GM10248 (cell line): ENCODE data around the gene ZNF641.

Experiments used
- CTCF ChIA-PET: fragments of 300-600 bp; sonication (Branson Sonifier 250); formaldehyde crosslinking; extraction: SDS; loops from one replicate; lab custom pipeline; 2021; ENCODE audit warnings: antibody characterized with exemption; lab: Yijun Ruan, JAX
- POLR2A ChIA-PET: fragments of 350-650 bp; sonication (Branson Sonifier 250); formaldehyde crosslinking; extraction: SDS; loops from one replicate; lab custom pipeline; 2020; ENCODE audit warnings: antibody characterized with exemption; lab: Yijun Ruan, JAX
- DNase-seq: peaks from one replicate; pipeline ENCODE4 v3.0.0; 2012; ENCODE audit errors: extremely low spot score
- TF ChIP-seq, protein P1 (sequence below): IDR thresholded peaks from 2 replicates; pipeline ENCODE4 v1.5.1; 2012; ENCODE audit warnings: mild to moderate bottlenecking, low read depth; ENCODE audit errors: extremely low read depth, missing control alignments, control extremely low read depth

Gene ZNF641

DNA sequence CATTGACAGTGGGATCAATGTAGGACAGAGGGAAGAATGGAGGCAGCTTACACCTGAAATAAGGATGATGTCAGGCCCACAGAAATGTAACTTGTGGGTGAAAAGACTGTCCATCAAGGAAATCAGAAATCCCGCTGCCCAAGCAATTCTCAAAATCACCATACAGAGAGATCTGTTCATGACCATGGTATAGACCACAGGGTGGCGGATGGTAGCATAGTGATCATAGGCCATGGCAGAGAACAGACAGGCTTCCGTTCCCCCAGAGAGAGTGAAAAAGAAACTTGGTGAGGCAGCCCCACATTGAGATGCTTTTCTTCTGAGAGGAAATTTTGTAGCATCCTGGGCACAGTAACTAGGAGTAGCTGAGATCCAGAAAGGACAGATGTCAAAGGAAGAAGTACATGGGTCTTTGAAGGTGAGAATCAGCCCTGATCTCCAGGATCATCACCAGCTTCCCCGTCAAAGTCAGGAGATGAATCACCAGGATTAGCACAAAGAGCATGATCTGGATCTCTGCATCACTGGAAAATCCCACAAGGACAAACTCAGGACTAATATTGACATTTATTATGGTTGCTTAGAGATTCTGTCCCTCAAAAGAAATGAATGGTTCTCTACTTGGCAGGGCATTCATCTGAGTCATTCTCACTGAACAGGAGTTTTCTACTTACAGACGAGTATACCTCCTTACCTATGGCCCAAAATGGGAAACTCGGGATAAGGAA lies 5.5 kb upstream of the ZNF641 start:
- ChIA-PET CTCF (interaction anchor here (0.9 kb wide), 1 partner anchor 10 kb away, joined by 3 read pairs; no protein-coding TSS in a partner anchor), POLR2A (no interaction called here)
- TF ChIP-seq, protein P1, sequence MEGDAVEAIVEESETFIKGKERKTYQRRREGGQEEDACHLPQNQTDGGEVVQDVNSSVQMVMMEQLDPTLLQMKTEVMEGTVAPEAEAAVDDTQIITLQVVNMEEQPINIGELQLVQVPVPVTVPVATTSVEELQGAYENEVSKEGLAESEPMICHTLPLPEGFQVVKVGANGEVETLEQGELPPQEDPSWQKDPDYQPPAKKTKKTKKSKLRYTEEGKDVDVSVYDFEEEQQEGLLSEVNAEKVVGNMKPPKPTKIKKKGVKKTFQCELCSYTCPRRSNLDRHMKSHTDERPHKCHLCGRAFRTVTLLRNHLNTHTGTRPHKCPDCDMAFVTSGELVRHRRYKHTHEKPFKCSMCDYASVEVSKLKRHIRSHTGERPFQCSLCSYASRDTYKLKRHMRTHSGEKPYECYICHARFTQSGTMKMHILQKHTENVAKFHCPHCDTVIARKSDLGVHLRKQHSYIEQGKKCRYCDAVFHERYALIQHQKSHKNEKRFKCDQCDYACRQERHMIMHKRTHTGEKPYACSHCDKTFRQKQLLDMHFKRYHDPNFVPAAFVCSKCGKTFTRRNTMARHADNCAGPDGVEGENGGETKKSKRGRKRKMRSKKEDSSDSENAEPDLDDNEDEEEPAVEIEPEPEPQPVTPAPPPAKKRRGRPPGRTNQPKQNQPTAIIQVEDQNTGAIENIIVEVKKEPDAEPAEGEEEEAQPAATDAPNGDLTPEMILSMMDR = no peak
- no peak for DNase-seq

DNA sequence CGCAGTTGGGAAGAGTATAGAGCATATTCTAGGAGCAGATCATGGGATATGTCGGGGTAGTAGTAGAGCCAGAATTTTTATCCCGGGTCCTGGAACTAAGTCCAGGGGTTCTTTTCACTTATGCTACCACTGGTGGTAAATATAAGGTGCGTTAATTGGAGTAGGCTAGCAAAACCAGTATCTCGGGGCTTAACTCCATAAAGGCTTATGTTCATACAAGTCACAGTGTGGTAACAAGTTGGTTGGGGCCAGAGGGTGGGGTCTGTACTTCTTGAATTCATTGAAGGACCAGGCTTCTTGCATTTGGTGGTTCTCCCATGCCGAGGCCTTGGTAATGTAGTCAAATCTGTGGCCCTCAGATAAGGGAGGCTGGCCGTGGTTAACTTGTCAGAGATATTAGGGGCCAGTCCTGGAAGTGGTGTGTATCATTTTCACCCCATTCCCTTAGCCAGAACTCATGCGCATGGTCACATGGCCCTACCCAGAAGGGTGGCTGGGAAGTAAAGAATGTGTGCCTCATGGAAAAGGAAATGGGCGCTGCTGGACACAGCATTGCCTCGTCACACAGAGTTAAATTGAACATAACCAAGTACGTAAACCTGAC lies 1.5 kb upstream of the ZNF641 start:
- CTCF ChIA-PET = no interaction called here
- DNase-seq = no peak
- TF ChIP-seq, protein P1 = no peak
- POLR2A ChIA-PET = no interaction called here

DNA sequence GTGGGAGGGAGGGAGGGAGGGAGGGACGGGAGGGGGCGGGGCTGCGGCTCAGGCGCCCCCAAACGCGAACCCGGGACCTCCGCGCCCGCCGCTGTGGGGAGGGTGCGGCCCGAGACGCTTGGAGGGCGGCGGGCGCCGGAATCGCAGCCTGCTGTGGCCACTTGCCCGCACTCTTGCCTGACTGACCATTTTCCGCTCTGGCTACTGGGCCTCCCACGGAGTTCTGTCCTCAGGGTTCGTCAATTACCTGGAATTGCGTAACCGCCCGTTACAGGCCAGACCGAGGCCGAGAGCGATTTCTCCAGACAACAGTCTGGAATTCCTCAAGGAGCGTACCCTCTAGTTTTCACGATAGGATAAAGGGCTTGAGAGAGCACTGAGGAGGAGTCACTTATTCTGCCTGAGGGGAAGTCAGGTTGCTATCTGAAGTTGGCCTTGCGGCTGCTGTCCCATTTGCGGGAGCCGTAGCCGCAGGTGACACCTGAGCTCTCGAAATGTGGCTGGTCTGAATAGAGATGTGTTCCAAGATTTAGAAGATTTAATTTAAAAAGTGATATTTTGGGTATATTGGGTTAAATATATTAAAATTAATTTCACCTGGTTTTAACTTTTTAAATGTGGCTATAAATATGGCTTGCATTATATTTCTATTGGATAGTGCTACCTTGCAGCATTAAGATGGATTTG lies 446 bp upstream of the ZNF641 start:
- no peak for DNase-seq
- POLR2A ChIA-PET = no interaction called here
- CTCF ChIA-PET = no interaction called here
- TF ChIP-seq, protein P1 = no peak

DNA sequence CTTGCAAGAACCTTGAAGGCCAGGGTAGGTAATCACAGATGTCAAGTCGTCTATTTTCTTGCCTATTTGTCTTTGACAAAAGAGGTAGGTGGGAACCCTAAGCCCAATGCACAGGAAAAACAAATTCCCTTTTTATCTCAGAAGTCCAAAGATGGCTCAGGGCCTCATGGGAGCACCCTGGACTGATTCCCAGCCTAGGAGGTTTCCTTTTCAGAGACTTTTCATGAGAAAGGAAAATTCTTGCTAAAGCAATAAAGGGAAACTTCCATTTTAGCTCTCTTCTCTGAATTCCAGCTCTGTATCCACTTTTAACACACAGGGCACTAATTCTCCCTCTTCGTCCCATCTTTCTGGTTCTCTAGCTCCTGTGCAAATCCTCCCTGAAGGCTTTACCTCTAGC lies 1.2 kb downstream of the ZNF641 start:
- CTCF ChIA-PET = no interaction called here
- TF ChIP-seq, protein P1 = no peak
- POLR2A ChIA-PET = no interaction called here
- no peak for DNase-seq

DNA sequence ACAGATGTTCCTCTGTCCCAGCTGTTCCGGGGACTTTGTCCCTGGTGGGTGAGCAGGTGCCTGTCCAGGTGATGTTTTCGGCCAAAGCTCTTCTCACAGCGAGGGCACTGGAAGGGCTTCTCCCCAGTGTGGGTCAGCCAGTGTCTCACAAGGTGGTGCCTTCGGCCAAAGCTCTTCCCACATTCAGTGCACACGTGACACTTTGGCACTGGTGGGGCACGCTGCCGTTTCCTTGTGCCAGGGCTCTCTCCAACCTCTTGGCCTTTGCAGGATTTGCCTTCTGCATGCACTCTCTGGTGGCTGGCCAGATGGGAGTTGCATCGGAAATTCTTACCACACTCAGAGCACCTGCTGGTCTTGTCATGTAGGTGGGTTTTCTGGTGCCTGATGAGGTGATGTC lies 7.7 kb downstream of the ZNF641 start:
- no peak for DNase-seq
- ChIA-PET POLR2A (no interaction called here), CTCF (interaction anchor here (0.8 to 2.3 kb wide), 2 partner anchors 42 to 275 kb away, joined by 3 to 8 read pairs; no protein-coding TSS in a partner anchor)
- TF ChIP-seq, protein P1 = no peak

DNA sequence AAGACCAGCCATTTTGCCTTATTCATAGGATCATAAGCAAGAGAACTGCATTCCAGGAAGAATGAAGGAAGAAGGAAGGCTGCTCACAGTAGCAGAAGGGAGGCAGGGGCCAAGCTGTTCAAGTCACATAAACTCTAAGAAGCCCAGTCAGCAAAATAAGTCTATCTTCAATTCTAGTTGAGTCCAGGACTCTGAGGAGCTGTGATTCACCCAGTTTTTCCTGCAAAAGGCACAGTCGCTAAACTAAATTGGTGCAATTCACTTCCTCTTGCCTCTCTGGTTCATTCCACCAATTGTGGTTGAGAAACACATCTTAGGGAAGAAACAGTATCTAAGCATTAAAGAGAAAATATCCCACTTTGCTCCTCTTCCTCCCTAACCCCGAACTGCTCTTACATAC lies 9.8 kb downstream of the ZNF641 start:
- DNase-seq = no peak
- ChIA-PET POLR2A (no interaction called here), CTCF (interaction anchor here (0.8 kb wide), 1 partner anchor 277 kb away, joined by 3 read pairs; no protein-coding TSS in a partner anchor)
- TF ChIP-seq, protein P1 = no peak
